ENCODE data around the gene SMARCE1.

Gene SMARCE1

DNA sequence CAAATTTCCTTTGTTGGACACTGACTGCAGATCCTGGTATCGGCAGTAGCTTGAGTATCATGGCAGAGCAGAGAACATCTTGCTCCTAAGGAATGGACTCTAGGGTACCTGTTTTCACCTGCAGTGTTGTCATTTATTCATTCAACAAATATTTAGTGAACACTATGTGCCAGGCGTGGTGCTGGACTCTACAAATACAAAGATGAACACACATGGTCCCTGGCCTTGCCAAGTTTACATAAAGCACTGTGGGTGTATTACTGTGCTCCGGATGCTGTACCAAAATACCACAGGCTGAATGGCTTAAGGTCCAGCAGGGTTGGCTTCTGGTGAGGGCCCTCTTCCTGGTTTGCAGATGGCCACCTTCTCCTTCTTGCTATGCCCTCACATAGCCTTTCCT, 68.1 kb downstream of the SMARCE1 start:
- no peak overlapping the region for H3K27ac ChIP-seq
- TF ChIP-seq, protein P1, sequence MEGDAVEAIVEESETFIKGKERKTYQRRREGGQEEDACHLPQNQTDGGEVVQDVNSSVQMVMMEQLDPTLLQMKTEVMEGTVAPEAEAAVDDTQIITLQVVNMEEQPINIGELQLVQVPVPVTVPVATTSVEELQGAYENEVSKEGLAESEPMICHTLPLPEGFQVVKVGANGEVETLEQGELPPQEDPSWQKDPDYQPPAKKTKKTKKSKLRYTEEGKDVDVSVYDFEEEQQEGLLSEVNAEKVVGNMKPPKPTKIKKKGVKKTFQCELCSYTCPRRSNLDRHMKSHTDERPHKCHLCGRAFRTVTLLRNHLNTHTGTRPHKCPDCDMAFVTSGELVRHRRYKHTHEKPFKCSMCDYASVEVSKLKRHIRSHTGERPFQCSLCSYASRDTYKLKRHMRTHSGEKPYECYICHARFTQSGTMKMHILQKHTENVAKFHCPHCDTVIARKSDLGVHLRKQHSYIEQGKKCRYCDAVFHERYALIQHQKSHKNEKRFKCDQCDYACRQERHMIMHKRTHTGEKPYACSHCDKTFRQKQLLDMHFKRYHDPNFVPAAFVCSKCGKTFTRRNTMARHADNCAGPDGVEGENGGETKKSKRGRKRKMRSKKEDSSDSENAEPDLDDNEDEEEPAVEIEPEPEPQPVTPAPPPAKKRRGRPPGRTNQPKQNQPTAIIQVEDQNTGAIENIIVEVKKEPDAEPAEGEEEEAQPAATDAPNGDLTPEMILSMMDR (conservative IDR thresholded peaks at IDR 0.05), result no peak

DNA sequence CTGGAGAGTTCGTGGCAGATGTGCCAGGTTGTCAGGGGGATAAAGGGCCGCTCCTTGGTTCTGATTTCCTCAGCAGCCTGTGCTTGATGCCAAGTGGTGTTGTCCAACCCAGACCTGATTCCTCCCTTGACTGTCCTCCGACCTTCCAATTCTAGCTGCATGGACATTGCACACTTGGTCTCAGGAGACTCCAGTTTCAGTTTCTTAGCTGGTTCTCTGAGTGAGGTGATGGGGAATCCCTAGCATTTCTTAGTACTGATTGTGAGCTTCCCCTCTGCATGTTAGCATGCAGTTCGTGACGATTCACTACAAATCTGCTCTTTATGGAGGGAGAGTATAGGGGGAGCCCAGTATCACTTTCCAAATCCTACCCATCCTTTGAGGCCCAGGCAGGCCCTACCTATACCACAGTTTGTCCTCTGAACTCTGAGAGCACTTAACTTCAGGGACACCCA, 70.0 kb downstream of the SMARCE1 start:
- TF ChIP-seq, protein P1 (conservative IDR thresholded peaks at IDR 0.05), result no peak

DNA sequence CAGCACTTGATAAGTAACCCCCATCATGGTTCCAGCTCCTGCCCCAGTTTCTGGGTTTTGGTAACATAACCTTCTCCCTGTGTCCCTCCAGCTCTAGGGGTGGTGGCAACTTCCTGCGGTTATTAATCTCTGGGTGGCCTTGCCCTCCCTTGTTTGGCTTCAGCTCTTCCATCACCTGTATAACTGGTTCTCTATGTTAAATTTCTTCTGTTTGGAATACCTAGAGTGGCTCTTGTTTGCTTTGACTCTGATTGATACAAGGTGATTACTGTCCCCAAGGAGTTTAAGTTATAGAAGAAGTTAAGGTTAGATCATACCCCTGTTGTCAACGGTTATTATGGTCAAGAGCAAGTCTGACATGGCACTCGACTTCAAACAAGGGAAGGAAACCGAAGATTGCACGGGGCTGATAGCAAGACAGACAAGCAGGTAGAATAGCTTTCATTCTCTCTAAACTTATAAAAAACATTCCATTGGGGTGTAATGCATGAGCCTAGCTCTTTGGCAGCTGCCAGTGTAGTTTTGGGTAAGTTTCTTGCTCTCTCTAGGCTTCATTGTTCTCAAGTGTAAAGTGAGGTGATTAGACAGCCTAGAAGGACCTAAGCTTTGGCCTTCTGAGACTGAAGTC, 71.4 kb downstream of the SMARCE1 start:
- H3K27ac ChIP-seq, result peak overlapping the region; percentile 33; the same call in 1 of the 2 replicates
- TF ChIP-seq, protein P1 (conservative IDR thresholded peaks at IDR 0.05), result no peak

More for the DNA sequence above, 70.0 kb downstream of the SMARCE1 start:
- H3K27ac ChIP-seq, result no peak overlapping the region
